OCI-LY3 (cell line): ENCODE measurements around the gene MARK3.

Experiments
- H2AFZ ChIP-seq: fragments of 200-600, 300-600 bp; shearing (Covaris generic); 2 replicates; pipeline ENCODE4 v1.6.0; 2014; ENCODE audit warnings: antibody characterized with exemption, low read depth, low read length
- H3K27ac ChIP-seq: fragments of 200-600, 300-600 bp; sonication (generic); 2 replicates; pipeline ENCODE4 v1.5.1; 2014; ENCODE audit warnings: mild to moderate bottlenecking, low read length, moderate library complexity, mixed read lengths
- H3K27me3 ChIP-seq: fragments of 200-600, 300-600 bp; sonication (generic); 2 replicates; pipeline ENCODE4 v1.6.1; 2014; ENCODE audit warnings: low read depth, low read length, mixed read lengths
- H3K36me3 ChIP-seq: fragments of 200-600, 300-600 bp; sonication (generic); replicated peaks from 2 replicates; pipeline ENCODE3; 2014; ENCODE audit warnings: low read depth, low read length, mixed read lengths
- H3K4me1 ChIP-seq: fragments of 300-600, 200-600 bp; sonication (generic); 2 replicates; pipeline ENCODE4 v1.6.1; 2014; ENCODE audit warnings: low read length, mixed read lengths
- H3K4me2 ChIP-seq: fragments of 200-600, 300-600 bp; sonication (generic); 2 replicates; pipeline ENCODE4 v1.6.1; 2014; ENCODE audit warnings: low read length, mixed read lengths
- H3K4me3 ChIP-seq: fragments of 300-600, 200-600 bp; sonication (generic); 2 replicates; pipeline ENCODE4 v1.5.1; 2014; ENCODE audit warnings: antibody characterized with exemption, mild to moderate bottlenecking, low read length, moderate library complexity
- H3K79me2 ChIP-seq: fragments of 300-600, 200-600 bp; shearing (Covaris generic); 2 replicates; pipeline ENCODE4 v1.6.1; 2014; ENCODE audit warnings: mild to moderate bottlenecking, low read length, mixed read lengths
- H3K9ac ChIP-seq: fragments of 300-600, 200-600 bp; shearing (Covaris generic); 2 replicates; pipeline ENCODE4 v1.6.0; 2014; ENCODE audit warnings: mild to moderate bottlenecking, low read length, moderate library complexity
- H3K9me3 ChIP-seq: fragments of 200-600, 300-600 bp; shearing (Covaris generic); 2 replicates; pipeline ENCODE4 v1.6.1; 2014; ENCODE audit warnings: low read length, mixed read lengths; ENCODE audit not compliant: insufficient read depth
- H4K20me1 ChIP-seq: fragments of 200-600, 300-600 bp; sonication (generic); 2 replicates; pipeline ENCODE4 v1.6.1; 2016; ENCODE audit warnings: low read length, mixed read lengths; ENCODE audit not compliant: insufficient read depth
- CTCF ChIP-seq: fragments of 200-600, 300-600 bp; sonication (generic); IDR thresholded peaks from 2 replicates; pipeline ENCODE4 v1.5.1; 2014; ENCODE audit warnings: antibody characterized with exemption, low read length, low read depth
- EZH2phosphoT487 ChIP-seq: fragments of 200-600 bp; shearing (Covaris generic); IDR thresholded peaks from 2 replicates; pipeline ENCODE4 v1.6.1; 2018; ENCODE audit warnings: antibody characterized with exemption, mixed run types, low read depth

MARK3 gene

GRCh38 chr14:103521438-103521950, 136.3 kb downstream of the MARK3 start:
- no peak for TF ChIP-seq EZH2phosphoT487
- no peak for TF ChIP-seq CTCF
- Histone ChIP-seq H3K4me3 (peak overlapping the region; percentile 76), H3K27ac (peak overlapping the region; percentile 82), H3K27me3 (no peaks in the 10 kb centered on the region), H2AFZ (peak overlapping the region; percentile 37; the same call in 1 of the 2 replicates), H4K20me1 (no peaks in the 10 kb centered on the region), H3K9me3 (no peaks in the 10 kb centered on the region), H3K9ac (peak overlapping the region; percentile 83), H3K4me1 (peaks cover 53% of the 10 kb centered on the region), H3K79me2 (peaks cover 15% of the 10 kb centered on the region), H3K36me3 (peaks cover 12% of the 10 kb centered on the region), H3K4me2 (peak overlapping the region; percentile 82)

GRCh38 chr14:103521951-103522563, 136.8 kb downstream of the MARK3 start:
- Histone ChIP-seq H3K27me3 (no peaks in the 10 kb centered on the region), H3K4me3 (peak overlapping the region; percentile 76), H4K20me1 (no peaks in the 10 kb centered on the region), H3K9ac (peak overlapping the region; percentile 83), H3K9me3 (no peaks in the 10 kb centered on the region), H2AFZ (no peak overlapping the region), H3K36me3 (peaks cover 18% of the 10 kb centered on the region), H3K4me2 (peak overlapping the region; percentile 82), H3K79me2 (peaks cover 21% of the 10 kb centered on the region), H3K4me1 (peaks cover 59% of the 10 kb centered on the region), H3K27ac (peak overlapping the region; percentile 82)
- TF ChIP-seq EZH2phosphoT487: no peak
- no peak for TF ChIP-seq CTCF

- no peaks in the 10 kb centered on the region for H4K20me1 ChIP-seq
- no peaks in the 10 kb centered on the region for H3K27me3 ChIP-seq
- H2AFZ ChIP-seq: peak within 1 kb of the TSS; percentile 37; the same call in 1 of the 2 replicates
- TF ChIP-seq CTCF: no peak
- TF ChIP-seq EZH2phosphoT487: no peak
- H3K4me1 ChIP-seq: peaks cover 65% of the 10 kb centered on the region
- no peaks in the 10 kb centered on the region for H3K9me3 ChIP-seq
- H3K4me2 ChIP-seq: peak within 1 kb of the TSS; percentile 82
- H3K79me2 ChIP-seq: peaks cover 23% of the 10 kb centered on the region
- peak within 1 kb of the TSS; percentile 82 for H3K27ac ChIP-seq
- H3K4me3 ChIP-seq: peak within 1 kb of the TSS; percentile 76
- H3K9ac ChIP-seq: peak within 1 kb of the TSS; percentile 83
- H3K36me3 ChIP-seq: peaks cover 19% of the 10 kb centered on the region
These were observed 137.7 kb downstream of the MARK3 start, which contains the start of gene CKB for GRCh38 chr14:103522649-103523574. Gene CKB, minus strand, starts transcription at chr14:103522830. Its CDS starts 337 bp downstream, at chr14:103522493.

- Histone ChIP-seq H3K4me3 (no peak overlapping the region), H3K36me3 (peaks cover 19% of the 10 kb centered on the region), H3K4me2 (no peak overlapping the region), H3K27me3 (no peaks in the 10 kb centered on the region), H3K9ac (no peak overlapping the region), H4K20me1 (no peaks in the 10 kb centered on the region), H3K27ac (no peak overlapping the region), H3K9me3 (no peaks in the 10 kb centered on the region), H2AFZ (no peak overlapping the region), H3K4me1 (peaks cover 66% of the 10 kb centered on the region), H3K79me2 (peaks cover 30% of the 10 kb centered on the region)
- no peak for TF ChIP-seq CTCF
- no peak for TF ChIP-seq EZH2phosphoT487
These were observed 138.3 kb downstream of the MARK3 start for GRCh38 chr14:103523575-103523954.
